H9 (cell line): Measurements from ENCODE around the gene BPIFB3. TPM values are rescaled to one million over a fixed set of nuclear protein-coding genes. Genes with fewer than 3 reads are reported as not detected.

Experiments used
- DNase-seq: peaks from one replicate; pipeline ENCODE4 v3.0.0-alpha.2; 2017
- H2AFZ ChIP-seq: one replicate; pipeline ENCODE4 v1.6.1; 2013; ENCODE audit warnings: mild to moderate bottlenecking, low read length, control low read depth, moderate library complexity
- H2AK5ac ChIP-seq: 2 replicates; pipeline ENCODE4 v1.6.1; 2013; ENCODE audit warnings: low read length, control low read depth, mixed read lengths; ENCODE audit not compliant: insufficient read length
- H2BK120ac ChIP-seq: one replicate; pipeline ENCODE4 v1.6.1; 2013; ENCODE audit warnings: low read depth, mild to moderate bottlenecking, low read length, control low read depth, inconsistent platforms; ENCODE audit not compliant: poor library complexity, severe bottlenecking
- H2BK12ac ChIP-seq: 2 replicates; pipeline ENCODE4 v1.6.1; 2013; ENCODE audit warnings: low read length, control low read depth, mixed read lengths, low read depth; ENCODE audit not compliant: insufficient read length
- H2BK15ac ChIP-seq: 2 replicates; pipeline ENCODE4 v1.6.1; 2013; ENCODE audit warnings: low read depth, low read length, control low read depth
- H2BK20ac ChIP-seq: one replicate; pipeline ENCODE4 v1.6.1; 2013; ENCODE audit warnings: low read depth, mild to moderate bottlenecking, low read length, control low read depth, inconsistent platforms; ENCODE audit not compliant: poor library complexity, severe bottlenecking
- H2BK5ac ChIP-seq: 2 replicates; pipeline ENCODE4 v1.6.1; 2013; ENCODE audit warnings: low read length, control low read depth, mixed read lengths; ENCODE audit not compliant: insufficient read length
- H3K14ac ChIP-seq: 2 replicates; pipeline ENCODE4 v1.6.1; 2013; ENCODE audit warnings: low read length, control low read depth; ENCODE audit not compliant: insufficient read depth
- H3K18ac ChIP-seq: 2 replicates; pipeline ENCODE4 v1.6.1; 2013; ENCODE audit warnings: low read depth, mild to moderate bottlenecking, mixed read lengths, low read length, control low read depth; ENCODE audit not compliant: insufficient read length
- H3K23ac ChIP-seq: 2 replicates; pipeline ENCODE4 v1.6.1; 2013; ENCODE audit warnings: low read length, control low read depth, mixed read lengths, low read depth; ENCODE audit not compliant: insufficient read length
- H3K23me2 ChIP-seq: 2 replicates; pipeline ENCODE4 v1.6.1; 2013; ENCODE audit warnings: low read depth, mild to moderate bottlenecking, mixed read lengths, low read length, control low read depth; ENCODE audit not compliant: insufficient read length, poor library complexity, severe bottlenecking
- H3K27ac ChIP-seq: 2 replicates; pipeline ENCODE4 v1.5.1; 2013; ENCODE audit warnings: low read length, control low read depth, mixed read lengths, low read depth; ENCODE audit not compliant: insufficient read length
- H3K27me3 ChIP-seq: 2 replicates; pipeline ENCODE4 v1.6.1; 2013; ENCODE audit warnings: low read length, control low read depth, inconsistent platforms; ENCODE audit not compliant: insufficient read depth
- H3K4ac ChIP-seq: 2 replicates; pipeline ENCODE4 v1.6.1; 2013; ENCODE audit warnings: low read depth, mild to moderate bottlenecking, control low read depth, inconsistent platforms, low read length, moderate library complexity
- H3K4me1 ChIP-seq: 2 replicates; pipeline ENCODE4 v1.6.1; 2013; ENCODE audit warnings: low read length, control low read depth, inconsistent platforms; ENCODE audit not compliant: insufficient read depth
- H3K4me2 ChIP-seq: 2 replicates; pipeline ENCODE4 v1.6.1; 2013; ENCODE audit warnings: low read length, control low read depth, mixed read lengths; ENCODE audit not compliant: insufficient read length, insufficient read depth
- H3K56ac ChIP-seq: 2 replicates; pipeline ENCODE4 v1.6.1; 2013; ENCODE audit warnings: low read depth, mild to moderate bottlenecking, mixed read lengths, low read length, control low read depth; ENCODE audit not compliant: insufficient read length
- H3K79me1 ChIP-seq: 2 replicates; pipeline ENCODE4 v1.6.1; 2013; ENCODE audit warnings: low read depth, mild to moderate bottlenecking, moderate library complexity, low read length, control low read depth, inconsistent platforms; ENCODE audit not compliant: insufficient read depth, poor library complexity, severe bottlenecking
- H3K79me2 ChIP-seq: 2 replicates; pipeline ENCODE4 v1.6.1; 2013; ENCODE audit warnings: low read length, control low read depth, inconsistent platforms; ENCODE audit not compliant: insufficient read depth
- H3K9ac ChIP-seq: 2 replicates; pipeline ENCODE4 v1.6.1; 2013; ENCODE audit warnings: low read length, control low read depth, mixed read lengths; ENCODE audit not compliant: insufficient read length; ENCODE audit errors: extremely low read depth
- H3K9me3 ChIP-seq: one replicate; pipeline ENCODE4 v1.6.1; 2013; ENCODE audit warnings: low read depth, low read length, inconsistent platforms; ENCODE audit not compliant: control insufficient read depth
- H3T11ph ChIP-seq: one replicate; pipeline ENCODE4 v1.6.1; 2013; ENCODE audit warnings: mild to moderate bottlenecking, low read length, control low read depth, inconsistent platforms
- H4K20me1 ChIP-seq: one replicate; pipeline ENCODE4 v1.6.1; 2013; ENCODE audit not compliant: control insufficient read depth, insufficient read length, insufficient read depth
- H4K5ac ChIP-seq: 2 replicates; pipeline ENCODE4 v1.6.1; 2013; ENCODE audit warnings: low read depth, mild to moderate bottlenecking, mixed read lengths, low read length, control low read depth; ENCODE audit not compliant: insufficient read length
- H4K8ac ChIP-seq: replicated peaks from 2 replicates; pipeline ENCODE4 v1.6.1; 2013; ENCODE audit warnings: low read length, control low read depth, mixed read lengths, low read depth; ENCODE audit not compliant: insufficient read length
- H4K91ac ChIP-seq: 2 replicates; pipeline ENCODE4 v1.6.1; 2013; ENCODE audit warnings: low read depth, mild to moderate bottlenecking, moderate library complexity, mixed read lengths, low read length, control low read depth; ENCODE audit not compliant: insufficient read length
- H3K27ac Mint-ChIP-seq, 3 experiments: 2 replicates in 2 of 3; 3 replicates in 1 of 3; pipeline ENCODE4 v1.8.0; 2020 to 2021; ENCODE audit warnings: mixed read lengths in 3 of 3, mild to moderate bottlenecking in 1 of 3, moderate library complexity in 1 of 3
- H3K27me3 Mint-ChIP-seq: 2 replicates; pipeline ENCODE4 v1.8.0; 2021; ENCODE audit warnings: low read depth, mild to moderate bottlenecking, moderate library complexity, mixed read lengths
- H3K36me3 Mint-ChIP-seq, 3 experiments: 2 replicates in 2 of 3; 3 replicates in 1 of 3; pipeline ENCODE4 v1.8.0; 2020 to 2021; ENCODE audit warnings: low read depth in 3 of 3, mixed read lengths in 3 of 3; ENCODE audit not compliant: insufficient read depth in 1 of 3
- H3K4me1 Mint-ChIP-seq, 2 experiments: 2 replicates each; pipeline ENCODE4 v1.8.0; 2020; ENCODE audit warnings: mixed read lengths in 2 of 2
- H3K4me3 Mint-ChIP-seq, 2 experiments: 2 replicates in 1 of 2; 3 replicates in 1 of 2; pipeline ENCODE4 v1.8.0; 2020 to 2021; ENCODE audit warnings: mild to moderate bottlenecking in 2 of 2, mixed read lengths in 2 of 2, moderate library complexity in 1 of 2
- H3K9me3 Mint-ChIP-seq, 2 experiments: 2 replicates in 1 of 2; 3 replicates in 1 of 2; pipeline ENCODE4 v1.8.0; 2020; ENCODE audit warnings: mild to moderate bottlenecking in 2 of 2, mixed read lengths in 2 of 2, moderate library complexity in 1 of 2
- WGBS: extraction: QIAGEN DNeasy Blood & Tissue Kit; methylation state at CpG from one replicate; pipeline ENCODE4 v1.1.7; 2013; ENCODE audit warnings: missing lambda C conversion rate, low lambda C conversion rate, mixed read lengths; ENCODE audit not compliant: insufficient read length; ENCODE audit errors: extremely low coverage; 5-methylcytosine and 5-hydroxymethylcytosine counted together
- total RNA-seq: library from RNA; stranded (reverse); gene quantifications from 2 replicates; pipeline ENCODE4 v1.2.1, GENCODE V29; 2021
- TF ChIP-seq, protein P1 (sequence below): fragments of 200-600 bp; sonication (generic); conservative IDR thresholded peaks from 3 replicates; pipeline ENCODE4 v1.8.0; 2021; ENCODE audit warnings: antibody characterized with exemption, mild to moderate bottlenecking

The BPIFB3 gene
- total RNA-seq, 1 experiment from 2014 or later = not detected

- H2BK5ac ChIP-seq = no peak overlapping the region
- H3K23ac ChIP-seq = no peak overlapping the region
- Mint-ChIP-seq H3K27ac (no peak overlapping the region), H3K4me1 (peaks cover 0 to 3% of the 10 kb centered on the region in 2 experiments; a peak in 1 of 4 replicates), H3K36me3 (no peaks in the 10 kb centered on the region), H3K9me3 (no peaks in the 10 kb centered on the region; a peak in 1 of 5 replicates), H3K27me3 (peaks cover 20% of the 10 kb centered on the region), H3K4me3 (no peak overlapping the region)
- H2BK120ac ChIP-seq = no peak overlapping the region
- H3K4me2 ChIP-seq = no peak overlapping the region
- H3K14ac ChIP-seq = no peak overlapping the region
- no peaks in the 10 kb centered on the region for H3K79me1 ChIP-seq
- no peak overlapping the region for H4K91ac ChIP-seq
- no peaks in the 10 kb centered on the region for H3K4me1 ChIP-seq
- no peak overlapping the region for H3K27ac ChIP-seq
- no peak overlapping the region for H3T11ph ChIP-seq
- no peaks in the 10 kb centered on the region for H3K9me3 ChIP-seq
- H2AFZ ChIP-seq = no peak overlapping the region
- no peaks in the 10 kb centered on the region for H3K23me2 ChIP-seq
- no peak overlapping the region for H3K4ac ChIP-seq
- no peak overlapping the region for H2BK15ac ChIP-seq
- no peaks in the 10 kb centered on the region for H3K79me2 ChIP-seq
- no peak overlapping the region for H2BK12ac ChIP-seq
- TF ChIP-seq, protein P1, sequence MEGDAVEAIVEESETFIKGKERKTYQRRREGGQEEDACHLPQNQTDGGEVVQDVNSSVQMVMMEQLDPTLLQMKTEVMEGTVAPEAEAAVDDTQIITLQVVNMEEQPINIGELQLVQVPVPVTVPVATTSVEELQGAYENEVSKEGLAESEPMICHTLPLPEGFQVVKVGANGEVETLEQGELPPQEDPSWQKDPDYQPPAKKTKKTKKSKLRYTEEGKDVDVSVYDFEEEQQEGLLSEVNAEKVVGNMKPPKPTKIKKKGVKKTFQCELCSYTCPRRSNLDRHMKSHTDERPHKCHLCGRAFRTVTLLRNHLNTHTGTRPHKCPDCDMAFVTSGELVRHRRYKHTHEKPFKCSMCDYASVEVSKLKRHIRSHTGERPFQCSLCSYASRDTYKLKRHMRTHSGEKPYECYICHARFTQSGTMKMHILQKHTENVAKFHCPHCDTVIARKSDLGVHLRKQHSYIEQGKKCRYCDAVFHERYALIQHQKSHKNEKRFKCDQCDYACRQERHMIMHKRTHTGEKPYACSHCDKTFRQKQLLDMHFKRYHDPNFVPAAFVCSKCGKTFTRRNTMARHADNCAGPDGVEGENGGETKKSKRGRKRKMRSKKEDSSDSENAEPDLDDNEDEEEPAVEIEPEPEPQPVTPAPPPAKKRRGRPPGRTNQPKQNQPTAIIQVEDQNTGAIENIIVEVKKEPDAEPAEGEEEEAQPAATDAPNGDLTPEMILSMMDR = no peak
- no peak overlapping the region for H4K5ac ChIP-seq
- no peak overlapping the region for H3K56ac ChIP-seq
- H3K9ac ChIP-seq = no peak overlapping the region
- WGBS = no CpG with 5 or more reads among the region's 6 CpGs
- H4K20me1 ChIP-seq = peaks cover 2% of the 10 kb centered on the region
- no peaks in the 10 kb centered on the region for H3K27me3 ChIP-seq
- no peak overlapping the region for H4K8ac ChIP-seq
- DNase-seq = no peak
- no peak overlapping the region for H3K18ac ChIP-seq
- no peak overlapping the region for H2AK5ac ChIP-seq
- H2BK20ac ChIP-seq = no peak overlapping the region
Observed at GRCh38 chr20:33075281-33075680, 21.6 kb downstream of the BPIFB3 start.
